ENCODE data around the gene IVL. TPM values are rescaled to one million over a fixed set of nuclear protein-coding genes. Genes with fewer than 3 reads are reported as not detected.
A peak's percentile ranks its signal among the peaks of the same experiment; 100 is the strongest.

The IVL gene
- total RNA-seq, 1 donor from 2014 or later = not detected

DNA sequence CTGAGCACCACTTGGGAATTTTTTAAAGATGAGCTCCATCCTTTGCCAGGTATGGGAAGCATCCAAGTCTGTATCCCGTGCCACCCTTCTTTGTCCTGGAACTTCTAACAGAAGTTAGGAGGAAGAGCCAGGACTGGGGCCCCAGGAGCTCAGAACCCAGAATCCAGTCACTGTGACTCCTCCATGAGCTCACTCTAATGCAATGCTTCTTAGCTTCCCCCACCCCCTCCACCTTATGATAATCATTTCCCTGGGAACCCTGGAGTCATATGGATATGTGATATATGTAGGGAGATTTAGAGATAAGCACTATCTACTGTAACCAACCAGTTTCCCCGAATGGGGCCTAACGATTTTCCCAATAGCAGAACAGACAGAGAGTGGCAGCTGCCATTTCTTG is 37.9 kb downstream of the IVL start:
- no peak for DNase-seq (ENCODE audit: low spot score)
- no peak for ATAC-seq

DNA sequence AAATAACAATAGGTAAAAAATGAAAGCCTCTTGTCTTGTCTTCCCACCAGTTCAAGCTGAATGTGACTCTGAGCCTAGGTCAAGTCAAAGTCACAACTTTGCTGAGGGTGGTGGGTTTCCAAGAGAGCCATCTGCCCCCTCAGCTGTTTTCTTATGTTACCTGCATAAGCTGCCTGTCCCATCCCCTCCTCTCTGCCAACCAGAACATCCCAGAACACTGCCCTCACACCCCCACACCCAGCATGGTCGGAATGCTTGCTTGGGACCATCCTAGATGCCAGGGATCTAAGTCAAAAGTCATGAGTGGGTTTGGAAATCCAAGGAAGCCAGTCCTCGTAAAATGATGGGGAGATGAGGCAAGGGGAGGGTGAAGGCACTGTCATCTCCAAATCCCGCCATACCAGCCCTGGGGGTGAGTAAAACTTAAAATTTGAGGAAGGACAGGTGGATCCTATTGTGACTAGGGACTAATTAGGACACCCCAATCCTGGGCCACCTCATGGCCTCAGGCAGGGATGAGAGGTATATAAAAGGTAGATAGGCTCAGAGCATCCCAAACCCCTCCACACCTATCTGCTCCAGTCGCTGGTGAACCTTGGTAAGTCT is 38.4 kb downstream of the IVL start, which contains the start of gene SPRR5:
Gene SPRR5, plus strand, starts transcription at position 556 of the 606 bp plus-strand sequence. CDS start 1,349 bp downstream, outside the sequence.
- DNase-seq (ENCODE audit: low spot score) (no peak), ATAC-seq (no peak)

DNA sequence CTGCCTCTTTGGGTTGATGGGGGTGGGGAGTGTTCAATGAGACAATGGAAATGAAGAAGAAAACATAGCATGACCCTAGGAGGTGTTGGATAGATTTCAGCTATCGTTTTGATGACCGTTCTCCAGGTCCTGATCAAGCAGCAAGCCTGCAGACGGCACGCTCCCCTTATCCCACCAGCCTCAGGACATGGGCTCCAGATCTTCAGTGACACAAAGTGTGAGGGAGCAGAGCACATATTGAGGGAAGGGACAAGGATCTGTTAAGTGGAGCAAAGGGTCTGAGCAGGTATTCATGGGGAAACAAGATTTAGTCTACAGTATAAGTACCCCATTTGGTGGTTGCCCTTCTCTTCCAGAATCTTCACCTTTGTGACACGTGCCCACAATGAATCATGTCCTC is 43.4 kb downstream of the IVL start:
- ATAC-seq = no peak

DNA sequence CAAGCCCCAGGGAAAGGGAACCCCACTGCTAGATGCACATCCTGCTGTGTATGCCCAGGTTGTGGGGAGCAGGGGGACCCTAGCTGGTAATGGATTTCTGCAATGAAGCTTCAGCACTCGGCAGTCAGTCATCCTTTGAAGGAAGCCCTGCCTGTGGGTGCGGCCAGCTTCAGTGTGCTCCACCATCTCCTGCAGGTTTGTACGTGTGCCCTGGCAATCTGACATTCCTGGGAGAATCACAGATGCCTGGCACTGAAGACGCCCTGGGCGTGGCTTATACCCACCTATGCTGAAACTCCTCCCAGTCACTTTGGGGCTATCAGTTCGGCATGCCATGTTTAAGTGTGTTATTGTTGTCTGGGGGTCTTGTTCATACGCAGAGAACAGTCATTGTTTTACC is 45.4 kb downstream of the IVL start:
- DNase-seq (ENCODE audit: low spot score) = no peak
- no peak for ATAC-seq

More for the DNA sequence above, 43.4 kb downstream of the IVL start:
- no peak for DNase-seq (ENCODE audit: low spot score)

DNA sequence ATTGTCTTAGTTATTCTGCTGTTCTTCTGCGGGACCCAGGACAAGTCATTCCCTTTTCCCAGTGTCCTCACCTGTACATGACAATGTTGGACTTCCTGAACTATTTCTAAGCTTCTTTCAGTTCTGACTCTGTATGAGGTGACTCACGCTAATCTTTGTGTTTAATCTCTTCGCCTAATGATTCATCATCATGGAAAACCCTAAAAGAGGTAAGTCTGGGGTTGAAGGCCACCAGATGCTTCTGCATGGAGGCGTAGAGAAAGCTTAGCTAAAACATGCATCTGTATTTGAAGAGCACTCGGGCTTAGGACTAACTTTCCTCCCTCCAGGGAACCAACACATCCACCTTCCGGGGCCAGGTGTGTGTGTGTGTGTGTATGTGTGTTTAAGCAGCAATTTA is 46.1 kb downstream of the IVL start:
- DNase-seq (ENCODE audit: low spot score) = no peak
- no peak for ATAC-seq

DNA sequence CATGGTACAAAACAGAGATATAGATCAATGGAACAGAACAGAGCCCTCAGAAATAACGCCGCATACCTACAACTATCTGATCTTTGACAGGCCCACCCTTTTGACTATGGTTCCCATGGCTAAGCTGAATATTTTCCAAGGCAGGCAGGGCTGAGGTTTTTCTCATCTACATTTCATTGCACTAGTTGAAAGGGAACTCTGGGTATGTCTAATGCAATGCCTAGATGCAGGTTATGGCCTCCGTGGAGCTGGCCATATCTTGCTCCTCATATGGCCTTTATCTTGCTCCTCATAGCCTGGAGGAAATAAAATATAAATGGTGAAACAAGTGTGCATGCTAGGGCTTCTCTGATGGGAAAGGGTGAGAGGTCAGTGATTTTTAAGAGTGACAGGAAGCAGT is 49.2 kb downstream of the IVL start:
- DNase-seq (ENCODE audit: low spot score) = no peak

DNA sequence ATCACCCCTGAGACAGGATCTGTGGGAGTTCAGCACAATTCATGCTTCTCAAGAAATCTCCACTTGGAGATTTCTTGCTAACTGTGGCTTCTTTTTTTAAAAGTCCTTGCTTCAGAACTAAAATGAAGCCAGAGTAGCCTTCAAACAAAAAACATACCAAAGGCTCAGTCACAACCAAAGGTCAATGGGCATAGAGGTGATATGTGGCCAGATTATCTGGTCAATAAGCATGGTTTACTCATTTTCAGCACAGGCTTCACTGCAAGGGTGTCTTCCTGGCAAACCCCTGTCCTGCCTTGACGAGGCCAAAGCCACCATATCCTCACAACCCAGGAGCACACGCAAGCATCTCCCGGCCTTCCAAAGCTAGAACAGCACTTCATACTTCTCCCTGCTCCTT is 50.9 kb downstream of the IVL start:
- ATAC-seq = peak; percentile 76

More for the DNA sequence above, 49.2 kb downstream of the IVL start:
- no peak for ATAC-seq

DNA sequence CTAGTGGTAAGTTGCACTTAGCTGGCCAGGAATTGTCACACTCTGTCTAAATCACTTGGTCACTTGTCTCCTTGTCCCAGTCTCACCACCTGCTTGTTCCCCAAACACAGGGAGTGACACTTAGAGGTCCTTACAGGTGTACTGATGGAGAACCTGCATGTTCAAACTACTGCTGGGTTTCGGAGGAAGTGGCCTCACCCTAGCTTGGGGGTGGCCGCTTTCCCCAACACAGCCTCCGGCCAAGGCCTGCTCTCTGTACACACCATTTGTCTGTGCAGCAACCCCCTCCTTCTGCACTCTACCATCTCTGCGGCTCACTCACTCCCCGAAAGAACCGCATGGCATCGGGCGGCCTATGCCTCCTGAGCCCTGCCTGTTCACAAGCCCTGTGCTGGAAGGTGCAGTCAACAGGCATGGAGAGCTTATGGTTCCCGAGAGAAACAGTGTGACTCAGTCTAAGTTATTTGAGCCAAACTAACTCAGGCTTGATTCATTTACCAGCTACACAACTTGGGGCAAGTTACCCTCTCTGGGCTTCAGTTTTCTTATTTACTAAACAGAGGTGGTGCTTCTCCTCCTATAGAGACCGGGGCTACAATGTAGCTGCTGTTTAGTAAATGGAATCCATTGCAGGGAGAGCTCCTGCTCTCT is 51.6 kb downstream of the IVL start:
- peak; percentile 8 for ATAC-seq

More for the DNA sequence above, 50.9 kb downstream of the IVL start:
- DNase-seq (ENCODE audit: low spot score) = no peak

DNA sequence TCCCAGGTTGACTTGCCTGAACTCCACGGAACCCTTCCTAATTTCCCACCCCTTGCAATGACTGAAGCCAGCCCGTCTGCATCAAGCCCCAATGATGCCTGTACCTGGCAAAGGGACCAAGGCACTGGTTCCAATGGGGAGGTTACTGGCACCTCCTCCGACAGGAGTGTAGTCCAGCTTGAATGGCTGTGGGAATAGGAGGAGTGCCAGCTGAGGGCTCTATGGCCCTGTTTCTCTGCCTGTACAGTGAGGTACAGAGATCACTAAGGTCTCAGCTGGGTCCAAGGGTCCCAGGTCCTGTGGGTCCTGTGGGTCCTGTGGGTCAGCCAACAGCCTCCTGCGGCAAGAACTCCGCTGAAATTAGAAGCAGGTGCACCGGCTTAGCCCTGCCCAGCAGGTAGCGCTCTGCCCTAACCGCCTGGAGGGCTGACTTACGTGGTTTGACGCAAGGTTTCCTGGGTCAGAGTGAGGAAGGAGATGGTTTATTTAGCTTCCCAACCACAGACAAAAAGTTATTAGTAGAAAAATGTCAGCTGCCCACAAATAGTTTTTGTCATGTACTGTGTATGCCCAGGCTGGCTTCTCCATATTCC is 52.2 kb downstream of the IVL start:
- ATAC-seq (peak; percentile 88), DNase-seq (ENCODE audit: low spot score) (peak; percentile 76)

More for the DNA sequence above, 51.6 kb downstream of the IVL start:
- no peak for DNase-seq (ENCODE audit: low spot score)

Other genes starting within 250 kb of the IVL start
- not detected for gene LCE2D, start 245.2 kb upstream of the IVL start, total RNA-seq
- not detected for gene LCE2C, start 233.3 kb upstream of the IVL start, total RNA-seq
- not detected for gene LCE2B, start 222.4 kb upstream of the IVL start, total RNA-seq
- gene LCE2A, start 210.2 kb upstream of the IVL start, total RNA-seq = not detected
- not detected for gene LCE4A, start 200.4 kb upstream of the IVL start, total RNA-seq
- not detected for gene KPRP, start 150.5 kb upstream of the IVL start, total RNA-seq
- gene LCE1F, start 133.4 kb upstream of the IVL start, total RNA-seq = not detected
- gene LCE1E, start 122.3 kb upstream of the IVL start, total RNA-seq = not detected
- not detected for gene LCE1D, start 111.8 kb upstream of the IVL start, total RNA-seq
- not detected for gene LCE1C, start 101.9 kb upstream of the IVL start, total RNA-seq
- gene LCE1B, start 96.6 kb upstream of the IVL start, total RNA-seq = not detected
- not detected for gene LCE1A, start 81.1 kb upstream of the IVL start, total RNA-seq
- gene LCE6A, start 65.7 kb upstream of the IVL start, total RNA-seq = not detected
- not detected for gene LCE7A, start 48.5 kb upstream of the IVL start, total RNA-seq
- not detected for gene SMCP, start 30.2 kb upstream of the IVL start, total RNA-seq
- gene SPRR5, start 38.7 kb downstream of the IVL start, total RNA-seq = not detected
- gene SPRR4, start 62.1 kb downstream of the IVL start, total RNA-seq = not detected
- gene SPRR1A, start 75.5 kb downstream of the IVL start, total RNA-seq = not detected
- gene SPRR3, start 93.2 kb downstream of the IVL start, total RNA-seq = not detected
- gene SPRR1B, start 122.7 kb downstream of the IVL start, total RNA-seq = not detected
- gene SPRR2D, start 132.6 kb downstream of the IVL start, total RNA-seq = not detected
- gene SPRR2A, start 149.0 kb downstream of the IVL start, total RNA-seq = not detected
- not detected for gene SPRR2B, start 163.1 kb downstream of the IVL start, total RNA-seq
- not detected for gene SPRR2E, start 186.0 kb downstream of the IVL start, total RNA-seq
- gene SPRR2F, start 205.0 kb downstream of the IVL start, total RNA-seq = not detected
- not detected for gene SPRR2G, start 242.3 kb downstream of the IVL start, total RNA-seq